Natural killer cell (primary cell): Measurements from ENCODE around the gene OBSCN. TPM values are rescaled to one million over a fixed set of nuclear protein-coding genes. Genes with fewer than 3 reads are reported as not detected.

Experiments used
- ATAC-seq, 3 donors: fragments of 150-1000 bp in 2 of 3; fragments of 200-7000 bp in 1 of 3; cut with Tn5 transposase; 1 replicate in 1 of 3; 2 replicates in 2 of 3; pipeline ENCODE4 v1.10.0; 2021; ENCODE audit warnings: mild to moderate bottlenecking in 2 of 3, moderate library complexity in 2 of 3
- DNase-seq, 2 donors: peaks; one replicate each; pipeline versions ENCODE4 v3.0.0 to v3.0.0-alpha.2; 2013 to 2021; ENCODE audit warnings: mixed read lengths in 1 of 2
- H3K27ac ChIP-seq: one replicate; pipeline ENCODE4 v1.5.1; 2013; ENCODE audit warnings: mild to moderate bottlenecking, low read length
- H3K27me3 ChIP-seq: one replicate; pipeline ENCODE4 v1.6.1; 2013; ENCODE audit warnings: low read length; ENCODE audit not compliant: control insufficient read depth, insufficient read depth
- H3K36me3 ChIP-seq: one replicate; pipeline ENCODE4 v1.6.1; 2013; ENCODE audit warnings: low read length; ENCODE audit not compliant: control insufficient read depth, insufficient read depth
- H3K4me1 ChIP-seq: one replicate; pipeline ENCODE4 v1.6.1; 2013; ENCODE audit warnings: low read length; ENCODE audit not compliant: control insufficient read depth, insufficient read depth
- H3K4me3 ChIP-seq: one replicate; pipeline ENCODE4 v1.5.1; 2013; ENCODE audit warnings: low read length
- H3K9me3 ChIP-seq: one replicate; pipeline ENCODE4 v1.6.1; 2013; ENCODE audit warnings: low read length; ENCODE audit not compliant: control insufficient read depth, insufficient read depth
- H3K27ac Mint-ChIP-seq, 2 donors: one replicate each; pipeline ENCODE4 v1.8.0; 2022; ENCODE audit warnings: mild to moderate bottlenecking in 2 of 2, mixed read lengths in 2 of 2, moderate library complexity in 1 of 2
- H3K27me3 Mint-ChIP-seq, 2 donors: one replicate each; pipeline ENCODE4 v1.8.0; 2022; ENCODE audit warnings: low read depth in 2 of 2, mixed read lengths in 2 of 2
- H3K36me3 Mint-ChIP-seq: one replicate; pipeline ENCODE4 v1.8.0; 2022; ENCODE audit warnings: mixed read lengths
- H3K4me1 Mint-ChIP-seq, 2 donors: one replicate each; pipeline ENCODE4 v1.8.0; 2022; ENCODE audit warnings: mixed read lengths in 2 of 2
- H3K4me3 Mint-ChIP-seq: one replicate; pipeline ENCODE4 v1.8.0; 2022; ENCODE audit warnings: mild to moderate bottlenecking, moderate library complexity, mixed read lengths
- H3K9me3 Mint-ChIP-seq, 2 donors: one replicate each; pipeline ENCODE4 v1.8.0; 2022; ENCODE audit warnings: mixed read lengths in 2 of 2
- WGBS: methylation state at CpG from one replicate; pipeline ENCODE4 v1.1.7; 2013; ENCODE audit warnings: missing lambda C conversion rate; ENCODE audit not compliant: insufficient coverage; 5-methylcytosine and 5-hydroxymethylcytosine counted together
- intact Hi-C: fragments of 100-400 bp; cut with micrococcal nuclease; formaldehyde crosslinking; loops from one replicate; pipeline ENCODE4 v1.14.2; 2022
- total RNA-seq, 4 donors: library from RNA; stranded (reverse); fragments of 120-200 nt in 1 of 4; gene quantifications; one replicate each; pipeline versions ENCODE4 v1.2.3 to v1.2.4, GENCODE V29; 2013 to 2022
- TF ChIP-seq, protein P1 (sequence below): fragments of 200-600 bp; IDR thresholded peaks from one replicate; pipeline ENCODE4 v1.8.0; 2022; ENCODE audit warnings: antibody characterized with exemption

Gene OBSCN
- total RNA-seq, 3 donors from 2014 or later (not counting 1 experiment from before 2014, with no cell fraction given): 9.6 to 30.0 (median 14.3) TPM

GRCh38 chr1:228346731-228347130 is 138.9 kb downstream of the OBSCN start:
- peak in 1 of 2 donors; percentile 6 for DNase-seq
- Histone ChIP-seq H3K9me3 (peaks cover 6% of the 10 kb centered on the region), H3K36me3 (no peaks in the 10 kb centered on the region), H3K27me3 (no peaks in the 10 kb centered on the region), H3K27ac (no peak overlapping the region), H3K4me3 (no peak overlapping the region), H3K4me1 (no peaks in the 10 kb centered on the region)
- WGBS: 93% methylated on average over 9 of the region's 9 CpGs
- Mint-ChIP-seq H3K27me3 (no peaks in the 10 kb centered on the region), H3K4me3 (no peak overlapping the region), H3K36me3 (no peaks in the 10 kb centered on the region), H3K27ac (no peak overlapping the region), H3K9me3 (no peaks in the 10 kb centered on the region), H3K4me1 (no peaks in the 10 kb centered on the region)
- intact Hi-C loops: no loop called here
- no peak for ATAC-seq
- TF ChIP-seq, protein P1, sequence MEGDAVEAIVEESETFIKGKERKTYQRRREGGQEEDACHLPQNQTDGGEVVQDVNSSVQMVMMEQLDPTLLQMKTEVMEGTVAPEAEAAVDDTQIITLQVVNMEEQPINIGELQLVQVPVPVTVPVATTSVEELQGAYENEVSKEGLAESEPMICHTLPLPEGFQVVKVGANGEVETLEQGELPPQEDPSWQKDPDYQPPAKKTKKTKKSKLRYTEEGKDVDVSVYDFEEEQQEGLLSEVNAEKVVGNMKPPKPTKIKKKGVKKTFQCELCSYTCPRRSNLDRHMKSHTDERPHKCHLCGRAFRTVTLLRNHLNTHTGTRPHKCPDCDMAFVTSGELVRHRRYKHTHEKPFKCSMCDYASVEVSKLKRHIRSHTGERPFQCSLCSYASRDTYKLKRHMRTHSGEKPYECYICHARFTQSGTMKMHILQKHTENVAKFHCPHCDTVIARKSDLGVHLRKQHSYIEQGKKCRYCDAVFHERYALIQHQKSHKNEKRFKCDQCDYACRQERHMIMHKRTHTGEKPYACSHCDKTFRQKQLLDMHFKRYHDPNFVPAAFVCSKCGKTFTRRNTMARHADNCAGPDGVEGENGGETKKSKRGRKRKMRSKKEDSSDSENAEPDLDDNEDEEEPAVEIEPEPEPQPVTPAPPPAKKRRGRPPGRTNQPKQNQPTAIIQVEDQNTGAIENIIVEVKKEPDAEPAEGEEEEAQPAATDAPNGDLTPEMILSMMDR: no peak

DNA sequence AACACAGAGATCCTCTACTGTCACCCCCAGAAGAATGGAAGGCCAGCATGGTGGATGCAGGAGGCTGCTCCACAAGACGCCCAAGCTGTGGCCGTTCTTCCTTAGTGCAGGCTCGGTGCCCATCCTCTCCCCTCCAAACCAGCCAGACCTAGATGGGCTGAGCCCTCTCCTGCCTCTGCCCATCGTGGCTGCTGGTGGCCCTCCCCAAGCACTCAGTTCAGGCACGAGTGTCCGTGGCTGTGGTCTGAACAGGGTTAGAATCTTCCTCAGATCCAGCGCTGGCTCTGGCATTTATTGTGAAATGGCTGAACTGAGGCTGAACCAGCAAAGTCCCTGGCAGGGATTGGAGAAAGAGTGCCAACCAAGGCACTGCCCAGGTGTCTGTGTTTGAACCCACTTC is 139.3 kb downstream of the OBSCN start:
- no peaks in the 10 kb centered on the region for H3K4me1 Mint-ChIP-seq
- H3K4me3 Mint-ChIP-seq: no peak overlapping the region
- TF ChIP-seq, protein P1: no peak
- WGBS: 88% methylated on average over 7 of the region's 7 CpGs
- Histone ChIP-seq H3K27ac (no peak overlapping the region), H3K4me1 (no peaks in the 10 kb centered on the region), H3K36me3 (no peaks in the 10 kb centered on the region), H3K4me3 (no peak overlapping the region), H3K27me3 (no peaks in the 10 kb centered on the region), H3K9me3 (peaks cover 6% of the 10 kb centered on the region)
- H3K27ac Mint-ChIP-seq: no peak overlapping the region
- H3K27me3 Mint-ChIP-seq: no peaks in the 10 kb centered on the region
- no peaks in the 10 kb centered on the region for H3K9me3 Mint-ChIP-seq
- ATAC-seq (no peak), DNase-seq (peak in 1 of 2 donors; percentile 0)
- H3K36me3 Mint-ChIP-seq: no peaks in the 10 kb centered on the region
- intact Hi-C loops: no loop called here

- no peak overlapping the region for H3K4me3 ChIP-seq
- H3K4me1 Mint-ChIP-seq: no peaks in the 10 kb centered on the region
- ATAC-seq (no peak), DNase-seq (no peak)
- H3K27me3 ChIP-seq: no peaks in the 10 kb centered on the region
- H3K27ac ChIP-seq: no peak overlapping the region
- no peaks in the 10 kb centered on the region for H3K4me1 ChIP-seq
- no peaks in the 10 kb centered on the region for H3K9me3 Mint-ChIP-seq
- intact Hi-C loops: no loop called here
- no peak overlapping the region for H3K4me3 Mint-ChIP-seq
- 84% methylated on average over 10 of the region's 12 CpGs for WGBS
- TF ChIP-seq, protein P1: no peak
- H3K36me3 ChIP-seq: no peaks in the 10 kb centered on the region
- peaks cover 6% of the 10 kb centered on the region for H3K9me3 ChIP-seq
- H3K36me3 Mint-ChIP-seq: no peaks in the 10 kb centered on the region
- H3K27me3 Mint-ChIP-seq: no peaks in the 10 kb centered on the region
- no peak overlapping the region for H3K27ac Mint-ChIP-seq
Measured at GRCh38 chr1:228348708-228349467, 141.0 kb downstream of the OBSCN start.
